ENCODE data around the gene C6orf136. TPM values are rescaled to one million over a fixed set of nuclear protein-coding genes. Genes with fewer than 3 reads are reported as not detected.

The C6orf136 gene
- total RNA-seq, 4 donors from 2014 or later, result 11.2 to 24.9 (median 19.8) TPM

GRCh38 chr6:30688569-30688968 is 41.6 kb downstream of the C6orf136 start:
- TF ChIP-seq POLR2A (IDR thresholded peaks at IDR 0.05), result no peak
- TF ChIP-seq, protein P1, sequence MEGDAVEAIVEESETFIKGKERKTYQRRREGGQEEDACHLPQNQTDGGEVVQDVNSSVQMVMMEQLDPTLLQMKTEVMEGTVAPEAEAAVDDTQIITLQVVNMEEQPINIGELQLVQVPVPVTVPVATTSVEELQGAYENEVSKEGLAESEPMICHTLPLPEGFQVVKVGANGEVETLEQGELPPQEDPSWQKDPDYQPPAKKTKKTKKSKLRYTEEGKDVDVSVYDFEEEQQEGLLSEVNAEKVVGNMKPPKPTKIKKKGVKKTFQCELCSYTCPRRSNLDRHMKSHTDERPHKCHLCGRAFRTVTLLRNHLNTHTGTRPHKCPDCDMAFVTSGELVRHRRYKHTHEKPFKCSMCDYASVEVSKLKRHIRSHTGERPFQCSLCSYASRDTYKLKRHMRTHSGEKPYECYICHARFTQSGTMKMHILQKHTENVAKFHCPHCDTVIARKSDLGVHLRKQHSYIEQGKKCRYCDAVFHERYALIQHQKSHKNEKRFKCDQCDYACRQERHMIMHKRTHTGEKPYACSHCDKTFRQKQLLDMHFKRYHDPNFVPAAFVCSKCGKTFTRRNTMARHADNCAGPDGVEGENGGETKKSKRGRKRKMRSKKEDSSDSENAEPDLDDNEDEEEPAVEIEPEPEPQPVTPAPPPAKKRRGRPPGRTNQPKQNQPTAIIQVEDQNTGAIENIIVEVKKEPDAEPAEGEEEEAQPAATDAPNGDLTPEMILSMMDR (IDR thresholded peaks at IDR 0.05 in 4 of 5, conservative IDR thresholded peaks at IDR 0.05 in 1 of 5), result no peak
- intact Hi-C loops (cut with DNase I; ENCODE audit: low total_unique reads), result loop anchor here (5.0 kb wide), 2 partner anchors 194 to 509 kb away; partner anchors contain the start of gene DDR1
- H3K4me1 ChIP-seq, result peaks cover 34 to 40% of the 10 kb centered on the region in 2 donors
- ATAC-seq (no peak), DNase-seq (no peak)
- H3K4me3 ChIP-seq, result peak overlapping the region; percentile 67 to 97 (median 96)
- in situ Hi-C loops (cut with MboI; ENCODE audit: low sequenced_read_pairs in 4 of 4), result loop anchor here in 1 of 4 donors (10.0 kb wide), 1 partner anchor 136 kb away; no protein-coding TSS in a partner anchor
- H3K9me3 ChIP-seq, result no peaks in the 10 kb centered on the region
- H3K36me3 ChIP-seq, result peaks cover 0 to 4% of the 10 kb centered on the region in 2 donors
- H3K27me3 ChIP-seq, result peaks cover 0 to 2% (median 0%) of the 10 kb centered on the region in 3 donors
- H3K27ac ChIP-seq, result peak overlapping the region; percentile 93 to 99 (median 97)

GRCh38 chr6:30689022-30689865 is 42.3 kb downstream of the C6orf136 start:
- peaks cover 0 to 2% (median 0%) of the 10 kb centered on the region in 3 donors for H3K27me3 ChIP-seq
- no peak overlapping the region for H3K4me3 ChIP-seq
- peaks cover 34 to 40% of the 10 kb centered on the region in 2 donors for H3K4me1 ChIP-seq
- H3K9me3 ChIP-seq, result no peaks in the 10 kb centered on the region
- DNase-seq (no peak), ATAC-seq (no peak)
- in situ Hi-C loops (cut with MboI; ENCODE audit: low sequenced_read_pairs in 4 of 4) (loop anchor here in 1 of 4 donors (10.0 kb wide), 1 partner anchor 136 kb away; no protein-coding TSS in a partner anchor), intact Hi-C loops (cut with DNase I; ENCODE audit: low total_unique reads) (loop anchor here (5.0 kb wide), 2 partner anchors 193 to 508 kb away; partner anchors contain the start of gene DDR1)
- H3K27ac ChIP-seq, result peak overlapping the region; percentile 93 to 99 (median 97)
- peaks cover 0 to 4% of the 10 kb centered on the region in 2 donors for H3K36me3 ChIP-seq
- TF ChIP-seq, protein P1 (IDR thresholded peaks at IDR 0.05 in 4 of 5, conservative IDR thresholded peaks at IDR 0.05 in 1 of 5), result no peak
- no peak for TF ChIP-seq POLR2A (IDR thresholded peaks at IDR 0.05)

DNA sequence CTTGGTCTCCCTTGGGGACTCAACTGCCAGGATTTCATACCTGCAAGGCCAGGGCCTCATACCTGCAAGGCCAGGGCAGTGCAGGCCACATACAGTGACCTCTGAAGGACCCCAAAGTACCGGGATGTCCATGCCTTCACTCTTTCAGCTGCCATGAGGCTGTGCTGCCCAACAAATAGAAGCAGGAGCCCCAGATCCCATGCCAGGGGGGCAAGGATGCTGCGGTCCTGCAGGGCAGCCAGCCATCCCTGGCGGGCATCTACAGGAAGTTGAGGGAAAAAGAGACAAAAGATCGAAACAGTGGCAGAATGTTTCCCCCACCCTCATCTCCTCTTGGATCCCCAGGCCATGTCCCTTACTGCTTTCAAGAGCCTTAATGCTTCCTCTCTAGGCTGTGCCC is 43.1 kb downstream of the C6orf136 start:
- H3K27ac ChIP-seq, result peak overlapping the region; percentile 93 to 99 (median 97)
- DNase-seq (no peak), ATAC-seq (no peak)
- TF ChIP-seq, protein P1 (IDR thresholded peaks at IDR 0.05 in 4 of 5, conservative IDR thresholded peaks at IDR 0.05 in 1 of 5), result no peak
- TF ChIP-seq POLR2A (IDR thresholded peaks at IDR 0.05), result no peak
- in situ Hi-C loops (cut with MboI; ENCODE audit: low sequenced_read_pairs in 4 of 4) (loop anchor here in 1 of 4 donors (10.0 kb wide), 1 partner anchor 135 kb away; no protein-coding TSS in a partner anchor), intact Hi-C loops (cut with DNase I; ENCODE audit: low total_unique reads) (loop anchor here (2.0 to 5.0 kb wide), 3 partner anchors 17 to 507 kb away; partner anchors contain the start of genes DDR1 and DHX16)
- H3K36me3 ChIP-seq, result peaks cover 0 to 4% of the 10 kb centered on the region in 2 donors
- peaks cover 34 to 40% of the 10 kb centered on the region in 2 donors for H3K4me1 ChIP-seq
- peak overlapping the region; percentile 72 to 91 (median 76) for H3K4me3 ChIP-seq
- H3K27me3 ChIP-seq, result peaks cover 0 to 2% (median 0%) of the 10 kb centered on the region in 3 donors
- H3K9me3 ChIP-seq, result no peaks in the 10 kb centered on the region

GRCh38 chr6:30690403-30691207 is 43.7 kb downstream of the C6orf136 start, which contains the start of gene NRM:
NRM (minus strand) TSS chr6:30690984; CDS start chr6:30690974, 10 bp downstream.
- intact Hi-C loops (cut with DNase I; ENCODE audit: low total_unique reads), result loop anchor here (1.0 to 2.0 kb wide), 2 partner anchors 18 to 27 kb away; partner anchors contain the start of genes DHX16 and MDC1
- ATAC-seq, result peak; percentile 78 to 87
- peaks cover 33 to 42% of the 10 kb centered on the region in 2 donors for H3K4me1 ChIP-seq

More at GRCh38 chr6:30690403-30691207, 43.7 kb downstream of the C6orf136 start, which contains the start of gene NRM:
- H3K27ac ChIP-seq, result peak within 1 kb of the TSS; percentile 93 to 99 (median 97)
- TF ChIP-seq, protein P1 (IDR thresholded peaks at IDR 0.05 in 4 of 5, conservative IDR thresholded peaks at IDR 0.05 in 1 of 5), result no peak
- TF ChIP-seq POLR2A (IDR thresholded peaks at IDR 0.05), result no peak
- H3K36me3 ChIP-seq, result no peaks in the 10 kb centered on the region
- no peaks in the 10 kb centered on the region for H3K27me3 ChIP-seq
- H3K9me3 ChIP-seq, result no peaks in the 10 kb centered on the region
- DNase-seq, result peak; percentile 77 to 88
- H3K4me3 ChIP-seq, result peak within 1 kb of the TSS; percentile 72 to 91 (median 76)
- in situ Hi-C loops (cut with MboI; ENCODE audit: low sequenced_read_pairs in 4 of 4), result no loop called here

Data from gastrocnemius medialis (tissue), 4 donors.